GM12878 (cell line): ENCODE results near the gene CDX1. TPM values are rescaled to one million over a fixed set of nuclear protein-coding genes. Genes with fewer than 3 reads are reported as not detected.

Experiments
- ATAC-seq: fragments of 200-7000 bp; cut with Tn5 transposase; 3 replicates; pipeline ENCODE4 v1.9.1; 2020; ENCODE audit warnings: mild to moderate bottlenecking, moderate library complexity
- BruUV-seq: library from RNA; stranded (reverse); fragments of 400-500 nt; replicated peaks from 2 replicates; lab custom pipeline; 2021; lab: Mats Ljungman, UMichigan
- CTCF ChIA-PET: fragments of 300-600 bp; sonication (Branson Sonifier 250); formaldehyde crosslinking; extraction: SDS; loops from one replicate; lab custom pipeline; 2021; ENCODE audit warnings: inconsistent platforms; lab: Yijun Ruan, JAX
- POLR2A ChIA-PET: fragments of 350-600 bp; formaldehyde crosslinking; extraction: SDS; loops from one replicate; lab custom pipeline; 2021; ENCODE audit warnings: inconsistent platforms; lab: Charles Lee
- RAD21 ChIA-PET: fragments of 300-600 bp; sonication (Branson Sonifier 250); formaldehyde crosslinking; loops from one replicate; lab custom pipeline; 2023; ENCODE audit warnings: antibody characterized with exemption; ENCODE audit not compliant: unreplicated experiment; lab: Charles Lee
- SMC1A ChIA-PET: fragments of 300-600 bp; sonication (Branson Sonifier 250); formaldehyde crosslinking; loops from one replicate; lab custom pipeline; 2023; ENCODE audit not compliant: unreplicated experiment, uncharacterized antibody; lab: Charles Lee
- DNase-seq: peaks from one replicate; pipeline ENCODE4 v3.0.0-alpha.2; 2011; ENCODE audit warnings: low read depth, low spot score
- FAIRE-seq: peaks from 3 replicates; lab custom pipeline; 2011; peaks lifted over from hg19 to GRCh38; lab: Jason Lieb, UNC
- H2AFZ ChIP-seq: 2 replicates; pipeline ENCODE4 v1.6.0; 2011; ENCODE audit warnings: low read depth, low read length, control low read depth; ENCODE audit not compliant: control insufficient read depth
- H3K27ac ChIP-seq: 2 replicates; pipeline ENCODE4 v1.5.1; 2011; ENCODE audit warnings: control low read depth; ENCODE audit not compliant: control insufficient read depth, insufficient read depth
- H3K27me3 ChIP-seq, 2 experiments: replicated peaks in 1 of 2; 2 replicates each; pipeline versions ENCODE4 v1.6.0 to v1.6.1; 2011; ENCODE audit warnings: low read length in 1 of 2; ENCODE audit not compliant: control insufficient read depth in 2 of 2, insufficient read depth in 2 of 2
- H3K36me3 ChIP-seq, 2 experiments: 2 replicates each; pipeline ENCODE4 v1.5.1; 2011; ENCODE audit warnings: low read length in 1 of 2; ENCODE audit not compliant: control insufficient read depth in 2 of 2, insufficient read depth in 2 of 2
- H3K4me1 ChIP-seq: 2 replicates; pipeline ENCODE4 v1.6.1; 2011; ENCODE audit warnings: mild to moderate bottlenecking, low read length, moderate library complexity, mixed read lengths; ENCODE audit not compliant: control insufficient read depth, insufficient read depth
- H3K4me2 ChIP-seq: 2 replicates; pipeline ENCODE4 v1.6.0; 2011; ENCODE audit warnings: control low read depth; ENCODE audit not compliant: control insufficient read depth, insufficient read depth
- H3K4me3 ChIP-seq: fragments of 200-600 bp; sonication (generic); 2 replicates; pipeline ENCODE4 v1.5.1; 2016
- H3K79me2 ChIP-seq: 2 replicates; pipeline ENCODE4 v1.6.0; 2011; ENCODE audit warnings: low read length; ENCODE audit not compliant: control insufficient read depth, insufficient read depth
- H3K9ac ChIP-seq: 2 replicates; pipeline ENCODE4 v1.8.0; 2011; ENCODE audit warnings: low read length, control low read depth, mixed read lengths; ENCODE audit not compliant: control insufficient read depth, insufficient read depth
- H3K9me3 ChIP-seq: replicated peaks from 3 replicates; pipeline ENCODE4 v1.5.1; 2011; ENCODE audit warnings: mild to moderate bottlenecking, low read length; ENCODE audit not compliant: control insufficient read depth, insufficient read depth
- H4K20me1 ChIP-seq: 2 replicates; pipeline ENCODE4 v1.6.0; 2011; ENCODE audit not compliant: control insufficient read depth, insufficient read depth
- BACH1 ChIP-seq: fragments of 450-650 bp; IDR thresholded peaks from 2 replicates; pipeline ENCODE4 v1.6.1; 2017; ENCODE audit warnings: mild to moderate bottlenecking, borderline replicate concordance
- CBFB ChIP-seq: IDR thresholded peaks from 2 replicates; pipeline ENCODE4 v1.6.1; 2016; ENCODE audit warnings: antibody characterized with exemption, low read depth
- CEBPB ChIP-seq, 2 experiments: fragments of 150-350 bp in 1 of 2; IDR thresholded peaks; 2 replicates each; pipeline ENCODE4 v1.6.1; 2012 to 2014; ENCODE audit warnings: low read depth in 2 of 2, low read length in 2 of 2, borderline replicate concordance in 1 of 2, inconsistent platforms in 1 of 2
- EED ChIP-seq: sonication (generic); IDR thresholded peaks from 2 replicates; pipeline ENCODE4 v1.6.1; 2016; ENCODE audit warnings: antibody characterized with exemption, low read depth
- EZH2 ChIP-seq: IDR thresholded peaks from 2 replicates; pipeline ENCODE4 v1.6.1; 2012; ENCODE audit warnings: low read depth, mild to moderate bottlenecking, control low read depth, inconsistent platforms, low read length, borderline replicate concordance; ENCODE audit not compliant: control insufficient read depth
- KLF5 ChIP-seq: fragments of 450-650 bp; IDR thresholded peaks from 2 replicates; pipeline ENCODE4 v1.6.1; 2014; ENCODE audit warnings: mild to moderate bottlenecking; ENCODE audit not compliant: partially characterized antibody
- MXI1 ChIP-seq: fragments of 150-350 bp; IDR thresholded peaks from 2 replicates; pipeline ENCODE4 v1.6.1; 2011; ENCODE audit warnings: low read depth, mild to moderate bottlenecking, inconsistent platforms, low read length, improper control_type of control experiment
- NFYB ChIP-seq: IDR thresholded peaks from 2 replicates; pipeline ENCODE4 v1.6.1; 2011; ENCODE audit warnings: low read depth, mild to moderate bottlenecking, low read length, improper control_type of control experiment, moderate library complexity; ENCODE audit not compliant: insufficient read depth
- NRF1 ChIP-seq: conservative IDR thresholded peaks from 2 replicates; pipeline ENCODE4 v1.6.1; 2011; ENCODE audit warnings: mild to moderate bottlenecking, low read depth, low read length, improper control_type of control experiment
- RAD21 ChIP-seq: IDR thresholded peaks from 2 replicates; pipeline ENCODE4 v1.6.1; 2011; ENCODE audit warnings: mild to moderate bottlenecking, low read depth, low read length, moderate library complexity; ENCODE audit not compliant: insufficient read depth
- SKIL ChIP-seq: fragments of 450-650 bp; IDR thresholded peaks from 2 replicates; pipeline ENCODE4 v1.6.1; 2017; ENCODE audit warnings: mild to moderate bottlenecking, low read depth, inconsistent platforms; ENCODE audit not compliant: poor library complexity, severe bottlenecking
- SMAD5 ChIP-seq: IDR thresholded peaks from 2 replicates; pipeline ENCODE4 v1.6.1; 2016; ENCODE audit warnings: antibody characterized with exemption, low read depth
- SREBF2 ChIP-seq: IDR thresholded peaks from 2 replicates; pipeline ENCODE4 v1.6.1; 2012; ENCODE audit warnings: mild to moderate bottlenecking, low read length
- TARDBP ChIP-seq: IDR thresholded peaks from 2 replicates; pipeline ENCODE4 v1.6.1; 2016; ENCODE audit warnings: borderline replicate concordance
- TBL1XR1 ChIP-seq: IDR thresholded peaks from 2 replicates; pipeline ENCODE4 v1.6.1; 2012; ENCODE audit warnings: low read depth, low read length, improper control_type of control experiment
- TCF12 ChIP-seq: IDR thresholded peaks from 2 replicates; pipeline ENCODE4 v1.6.1; 2011; ENCODE audit warnings: low read depth, mild to moderate bottlenecking, low read length
- ZBTB11 ChIP-seq: fragments of 450-650 bp; formaldehyde crosslinking; IDR thresholded peaks from 2 replicates; pipeline ENCODE4 v1.5.0; 2022; ENCODE audit warnings: mild to moderate bottlenecking, missing genetic modification characterization
- WGBS: methylation state at CpG from one replicate; pipeline ENCODE4 v1.1.6; 2016; ENCODE audit warnings: low lambda C conversion rate; ENCODE audit not compliant: insufficient replicate concordance, insufficient coverage; ENCODE audit errors: missing lambda C conversion rate; 5-methylcytosine and 5-hydroxymethylcytosine counted together
- in situ Hi-C: fragments of 300-500 bp; cut with MboI; formaldehyde crosslinking; loops from 9 replicates; pipeline ENCODE4 v1.14.3; 2018; ENCODE audit warnings: mixed read lengths
- intact Hi-C: fragments of 100-400 bp; cut with micrococcal nuclease; formaldehyde crosslinking; loops from one replicate; pipeline ENCODE4 v1.14.2; 2022; ENCODE audit not compliant: unreplicated experiment
- polyA plus RNA-seq, 11 experiments: library from polyadenylated mRNA; depleted of rRNA in 4 of 11; unstranded in 6 of 11; stranded (reverse) in 5 of 11; fragments of >200 nt; fragmentation: Nextera tagmentation in 4 of 11; fragmentation: Illumina TruSeq in 1 of 11; extraction: Ambion mirVana in 4 of 11; extraction: Trizol in 1 of 11; gene quantifications; 1 replicate in 1 of 11; 2 replicates in 10 of 11; pipeline versions ENCODE4 v1.2.1 to v1.2.3, GENCODE V29; 2011 to 2016; ENCODE audit warnings: inconsistent platforms in 2 of 11, missing spikeins in 2 of 11, low read depth in 1 of 11
- total RNA-seq, 4 experiments: library from RNA; depleted of rRNA in 3 of 4; stranded (reverse); fragments of >200 nt in 3 of 4; fragmentation: Illumina TruSeq in 1 of 4; extraction: Trizol in 1 of 4; gene quantifications; 2 replicates each; pipeline versions ENCODE4 v1.2.1 to v1.2.3, GENCODE V29; 2013 to 2021

Gene CDX1
- total and polyA plus RNA-seq, 10 of the 15 experiments (the other 5 are each of a cell fraction or from before 2014, with no cell fraction given) = not detected

- TF ChIP-seq NFYB (no peak), BACH1 (no peak), TARDBP (no peak), KLF5 (no peak), MXI1 (no peak), SREBF2 (no peak), RAD21 (no peak), CEBPB (IDR thresholded peaks at IDR 0.05; ENCODE audit: borderline replicate concordance in 1 of 2, low read depth in 2 of 2, low read length in 2 of 2) (no peak), SMAD5 (no peak), SKIL (no peak)
Measured at GRCh38 chr5:150189728-150190502, 23.3 kb downstream of the CDX1 start, which contains the start of gene SLC6A7 (continued).

GRCh38 chr5:150190503-150190979 is 24.0 kb downstream of the CDX1 start:
- whole genome bisulfite sequencing = 42% methylated on average over 15 of the region's 16 CpGs
- H3K9me3 ChIP-seq = no peaks in the 10 kb centered on the region
- SMC1A ChIA-PET = interaction anchor here (0.7 kb wide), 1 partner anchor 11 kb away, joined by 3 read pairs; no protein-coding TSS in a partner anchor
- peaks cover 0 to 5% of the 10 kb centered on the region in 2 experiments; a peak in 3 of 4 replicates for H3K27me3 ChIP-seq
- RAD21 ChIA-PET = no interaction called here
- no peaks in the 10 kb centered on the region for H3K4me1 ChIP-seq
- H3K4me2 ChIP-seq = no peak overlapping the region
- no peak overlapping the region for H2AFZ ChIP-seq
- CTCF ChIA-PET = no interaction called here
- no peaks in the 10 kb centered on the region for H3K79me2 ChIP-seq
- no peak for FAIRE-seq
- no peak overlapping the region for H3K27ac ChIP-seq
- H3K4me3 ChIP-seq = no peak overlapping the region
- DNase-seq = no peak
- no peak for ATAC-seq
- H3K36me3 ChIP-seq = no peaks in the 10 kb centered on the region
- H4K20me1 ChIP-seq = no peaks in the 10 kb centered on the region; the same call in 1 of the 2 replicates
- POLR2A ChIA-PET = no interaction called here
- no TSS peak for BruUV-seq
- H3K9ac ChIP-seq = no peak overlapping the region
- intact Hi-C loops = no loop called here
- in situ Hi-C loops = no loop called here
- TF ChIP-seq ZBTB11 = no peak
- TF ChIP-seq NRF1 = no peak
- TF ChIP-seq TBL1XR1 = no peak
- TF ChIP-seq EZH2 = no peak
- no peak for TF ChIP-seq EED
- no peak for TF ChIP-seq CBFB
- TF ChIP-seq TCF12 = no peak
